T-helper 2 cell treated with Interferon-gamma antibody and Interleukin-4, amounts not matched to agents 5 μg/mL and 100 μg/mL, for 36 hours (primary cell): Measurements from ENCODE around the gene EML1.
"Not testable (repeated sequence)": the region's sequence is repeated elsewhere in the genome, so short reads cannot be mapped to it uniquely, and the experiment has no call there.

Source experiments
- DNase-seq: peaks from one replicate; pipeline ENCODE4 v3.0.0; 2021; ENCODE audit warnings: low spot score
- H3K27ac Mint-ChIP-seq: one replicate; pipeline ENCODE4 v1.8.0; 2021; ENCODE audit warnings: mild to moderate bottlenecking, mixed read lengths
- H3K27me3 Mint-ChIP-seq: one replicate; pipeline ENCODE4 v1.8.0; 2021; ENCODE audit warnings: low read depth, mixed read lengths
- H3K36me3 Mint-ChIP-seq: one replicate; pipeline ENCODE4 v1.8.0; 2021; ENCODE audit warnings: low read depth, mixed read lengths
- H3K4me1 Mint-ChIP-seq: one replicate; pipeline ENCODE4 v1.8.0; 2021; ENCODE audit warnings: low read depth, mixed read lengths
- H3K4me3 Mint-ChIP-seq: one replicate; pipeline ENCODE4 v1.8.0; 2022; ENCODE audit warnings: mild to moderate bottlenecking, moderate library complexity, mixed read lengths
- H3K9me3 Mint-ChIP-seq: one replicate; pipeline ENCODE4 v1.8.0; 2021; ENCODE audit warnings: mixed read lengths

Gene EML1

DNA sequence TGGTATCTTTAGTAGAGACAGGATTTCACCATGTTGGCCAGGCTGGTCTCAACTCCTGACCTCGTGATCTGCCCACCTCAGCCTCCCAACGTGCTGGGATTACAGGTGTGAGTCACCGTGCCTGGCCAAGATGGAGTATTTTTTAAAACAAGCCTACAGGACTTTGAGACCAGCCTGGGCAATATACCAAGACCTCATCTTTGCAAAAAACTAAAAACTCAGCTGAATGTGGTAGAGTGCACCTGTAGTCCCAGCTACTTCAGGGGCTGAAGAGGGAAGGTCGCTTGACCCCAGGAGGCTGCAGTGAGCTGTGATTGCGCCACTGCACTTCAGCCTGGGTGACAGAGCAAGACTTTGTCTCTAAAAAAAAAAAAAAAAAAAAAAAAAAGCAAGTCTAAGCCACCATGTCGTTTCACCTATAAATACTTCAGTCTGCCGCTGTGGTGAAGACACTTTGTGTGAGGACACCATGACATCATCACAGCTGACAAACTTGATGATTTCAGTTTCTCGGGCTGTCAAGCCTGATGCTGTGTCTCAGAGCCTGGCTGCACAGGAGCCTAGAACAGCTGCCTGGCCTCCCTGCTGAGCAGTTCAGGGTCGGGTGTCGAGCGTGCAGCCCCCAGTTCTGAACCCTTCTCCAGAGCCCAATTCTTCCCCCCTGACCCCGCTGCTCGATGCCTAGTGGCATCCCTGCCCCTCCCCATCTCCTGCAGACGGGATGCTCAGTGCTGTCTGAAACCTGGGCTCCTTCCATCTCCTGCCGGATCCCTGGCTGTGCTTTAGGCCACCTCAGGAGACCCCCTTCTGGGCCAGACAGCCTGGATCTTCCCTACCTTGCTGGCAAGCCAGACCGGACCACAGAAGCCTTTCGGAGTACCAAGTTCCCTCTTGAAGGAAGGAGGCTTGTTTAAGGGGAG is 152.8 kb downstream of the EML1 start:
- Mint-ChIP-seq H3K9me3 (no peaks in the 10 kb centered on the region), H3K4me1 (no peaks in the 10 kb centered on the region), H3K36me3 (no peaks in the 10 kb centered on the region), H3K27ac (no peak overlapping the region), H3K27me3 (peaks cover 17% of the 10 kb centered on the region), H3K4me3 (no peak overlapping the region)
- DNase-seq, result no peak

DNA sequence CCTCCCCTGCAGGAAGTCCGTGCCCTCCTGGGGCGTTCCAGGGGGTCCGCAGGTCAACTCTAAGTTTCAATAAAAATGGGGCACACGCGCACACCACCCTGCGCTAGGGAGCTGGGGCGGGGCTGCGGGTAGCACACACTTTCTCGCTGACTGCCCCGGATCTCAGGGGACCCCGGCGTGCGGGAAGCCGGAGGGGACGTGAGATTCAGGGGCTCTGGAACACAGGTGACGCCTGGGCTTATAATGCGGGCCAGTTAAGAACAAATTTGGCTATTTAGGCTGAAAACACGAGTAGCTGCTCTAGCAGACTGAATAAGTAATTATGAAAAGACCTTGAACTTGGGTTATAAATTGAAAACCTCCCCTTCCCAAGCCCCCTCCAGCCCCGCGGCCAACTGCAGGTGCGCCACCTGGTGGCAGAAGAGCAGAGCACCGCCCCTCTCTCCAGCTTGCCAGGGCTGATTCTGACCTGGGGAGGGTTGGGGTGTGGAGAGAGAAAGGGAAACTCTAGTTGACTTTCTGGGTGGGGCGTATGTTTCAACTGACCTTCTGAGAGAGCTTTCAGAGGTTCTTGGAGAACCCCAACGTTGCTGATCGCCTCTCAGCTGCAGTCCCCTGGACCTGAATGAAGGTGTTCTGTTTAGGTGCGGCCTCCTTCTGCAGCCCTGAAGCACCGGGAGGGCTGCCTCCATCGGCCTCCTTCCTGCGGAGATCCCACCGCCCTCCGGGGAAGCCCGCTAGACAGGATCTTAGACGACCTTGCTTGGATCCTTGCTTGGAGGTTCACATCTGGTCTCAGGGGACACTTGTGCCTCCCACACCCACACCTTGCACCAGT is 153.7 kb downstream of the EML1 start:
- H3K4me1 Mint-ChIP-seq, result no peaks in the 10 kb centered on the region
- no peak overlapping the region for H3K4me3 Mint-ChIP-seq
- no peaks in the 10 kb centered on the region for H3K9me3 Mint-ChIP-seq
- H3K27me3 Mint-ChIP-seq, result peaks cover 17% of the 10 kb centered on the region
- no peaks in the 10 kb centered on the region for H3K36me3 Mint-ChIP-seq
- no peak overlapping the region for H3K27ac Mint-ChIP-seq
- peak; percentile 14 for DNase-seq

DNA sequence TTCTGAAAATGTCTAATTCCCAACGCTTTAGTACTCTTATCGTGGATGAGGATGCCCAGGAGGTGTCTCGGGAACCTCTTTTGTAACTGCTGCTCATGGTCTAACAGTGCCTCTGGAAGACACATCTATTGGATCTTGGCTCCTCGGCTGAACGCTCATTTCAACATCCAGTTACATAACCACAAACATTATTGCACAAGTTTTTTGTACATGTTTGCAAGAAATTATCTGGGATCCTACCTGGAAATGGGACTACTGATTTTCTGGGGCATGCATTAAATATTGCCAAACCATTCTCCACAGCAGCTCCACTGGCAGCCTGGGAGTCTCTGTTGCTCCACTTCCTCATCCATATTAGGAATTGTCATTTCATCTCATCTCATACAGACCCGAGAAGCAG is 154.5 kb downstream of the EML1 start:
- Mint-ChIP-seq H3K36me3 (no peaks in the 10 kb centered on the region), H3K9me3 (no peaks in the 10 kb centered on the region), H3K27ac (no peak overlapping the region), H3K27me3 (peaks cover 12% of the 10 kb centered on the region), H3K4me1 (no peaks in the 10 kb centered on the region), H3K4me3 (no peak overlapping the region)
- DNase-seq, result no peak

DNA sequence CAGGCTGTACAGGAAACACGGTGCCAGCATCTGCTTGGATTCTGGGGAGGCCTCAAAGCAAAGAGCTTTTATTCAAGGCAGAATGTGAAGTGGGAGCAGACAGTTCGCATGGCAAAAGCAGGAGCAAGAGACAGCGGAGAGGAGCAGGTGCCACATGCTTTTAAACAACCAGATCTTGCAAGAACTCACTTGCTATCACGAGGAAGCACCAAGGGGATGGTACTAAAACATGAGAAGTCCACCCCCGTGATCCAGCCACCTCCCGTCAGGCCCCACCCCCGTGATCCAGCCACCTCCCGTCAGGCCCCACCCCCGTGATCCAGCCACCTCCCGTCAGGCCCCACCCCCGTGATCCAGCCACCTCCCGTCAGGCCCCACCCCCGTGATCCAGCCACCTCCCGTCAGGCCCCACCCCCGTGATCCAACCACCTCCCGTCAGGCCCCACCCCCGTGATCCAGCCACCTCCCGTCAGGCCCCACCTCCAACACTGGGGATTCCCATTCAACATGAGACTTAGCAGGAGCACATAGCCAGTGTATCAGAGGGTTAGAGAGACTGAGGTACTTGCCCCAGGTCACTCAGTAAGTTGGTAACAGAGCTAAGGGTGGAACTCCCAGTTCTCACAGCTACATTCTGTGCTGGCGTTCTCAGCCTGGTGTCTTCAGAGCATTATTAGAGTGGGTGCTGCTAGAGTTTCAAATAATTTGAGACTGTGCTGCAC is 156.0 kb downstream of the EML1 start:
- not testable (repeated sequence) for H3K9me3 Mint-ChIP-seq, H3K4me3 Mint-ChIP-seq, DNase-seq, H3K27ac Mint-ChIP-seq, H3K4me1 Mint-ChIP-seq, H3K36me3 Mint-ChIP-seq
- H3K27me3 Mint-ChIP-seq, result peaks cover 13% of the 10 kb centered on the region

DNA sequence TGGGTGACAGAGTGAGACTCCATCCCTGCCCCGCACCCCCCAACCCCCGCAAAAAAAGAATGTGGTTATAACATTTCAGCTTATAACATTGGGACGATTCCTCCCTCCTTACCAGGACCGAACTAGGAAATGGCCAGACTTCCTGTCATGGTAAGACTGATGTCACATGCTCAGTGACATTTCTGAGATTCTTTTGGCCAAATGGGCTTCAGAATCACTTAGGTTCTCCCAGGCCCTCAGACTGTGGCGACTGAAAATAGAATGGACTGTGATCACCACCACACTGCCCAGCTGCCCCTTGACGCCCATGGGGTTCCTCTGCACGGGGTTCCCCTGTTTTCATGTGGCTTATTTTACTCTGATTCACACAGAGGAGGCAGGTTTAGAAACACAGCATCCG is 157.0 kb downstream of the EML1 start:
- Mint-ChIP-seq H3K9me3 (peaks cover 4% of the 10 kb centered on the region), H3K4me1 (no peaks in the 10 kb centered on the region), H3K27ac (no peak overlapping the region), H3K36me3 (no peaks in the 10 kb centered on the region), H3K4me3 (no peak overlapping the region), H3K27me3 (peaks cover 17% of the 10 kb centered on the region)
- DNase-seq, result no peak

DNA sequence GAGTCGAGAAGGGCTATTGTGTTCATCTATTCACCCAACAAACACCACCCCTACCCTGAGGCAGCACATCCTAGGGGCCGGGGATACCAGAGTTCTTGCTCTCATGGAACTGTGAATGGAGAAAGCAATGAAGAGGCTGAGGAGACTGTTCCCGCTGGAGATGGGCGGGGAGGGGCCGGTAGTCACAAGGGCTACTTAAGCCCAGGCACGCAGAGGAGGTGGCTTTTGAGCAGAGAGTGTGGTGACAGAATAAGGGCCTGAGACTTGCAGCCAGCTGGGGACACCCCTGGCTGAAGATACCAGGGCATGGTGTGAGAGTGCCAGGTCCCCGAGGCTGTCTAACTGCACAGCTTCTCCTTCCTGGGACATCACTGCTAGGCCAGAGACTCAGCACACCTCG is 157.9 kb downstream of the EML1 start:
- H3K27me3 Mint-ChIP-seq, result peaks cover 18% of the 10 kb centered on the region
- no peaks in the 10 kb centered on the region for H3K36me3 Mint-ChIP-seq
- H3K4me3 Mint-ChIP-seq, result no peak overlapping the region
- peaks cover 4% of the 10 kb centered on the region for H3K9me3 Mint-ChIP-seq
- no peak overlapping the region for H3K27ac Mint-ChIP-seq
- H3K4me1 Mint-ChIP-seq, result no peaks in the 10 kb centered on the region
- no peak for DNase-seq

DNA sequence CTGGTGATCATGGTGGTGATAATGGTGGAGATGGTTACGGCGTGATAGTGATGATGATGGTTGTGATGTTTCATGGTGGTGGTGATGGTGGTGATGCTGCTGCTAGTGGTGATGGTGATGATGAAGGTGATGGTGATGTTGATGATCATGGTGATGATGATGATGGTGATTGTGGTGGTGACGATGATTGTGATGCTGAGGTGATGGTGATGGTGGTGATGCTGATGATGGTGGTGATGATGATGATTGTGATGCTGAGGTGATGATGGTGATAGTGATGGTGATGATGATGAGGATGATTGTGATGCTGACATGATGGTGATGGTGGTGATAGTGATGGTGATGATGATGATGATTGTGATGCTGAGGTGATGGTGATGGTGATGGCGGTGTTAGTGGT is 158.8 kb downstream of the EML1 start:
- no peak for DNase-seq
- Mint-ChIP-seq H3K4me3 (no peak overlapping the region), H3K4me1 (no peaks in the 10 kb centered on the region), H3K27ac (no peak overlapping the region), H3K9me3 (peaks cover 4% of the 10 kb centered on the region), H3K36me3 (no peaks in the 10 kb centered on the region), H3K27me3 (peaks cover 15% of the 10 kb centered on the region)

DNA sequence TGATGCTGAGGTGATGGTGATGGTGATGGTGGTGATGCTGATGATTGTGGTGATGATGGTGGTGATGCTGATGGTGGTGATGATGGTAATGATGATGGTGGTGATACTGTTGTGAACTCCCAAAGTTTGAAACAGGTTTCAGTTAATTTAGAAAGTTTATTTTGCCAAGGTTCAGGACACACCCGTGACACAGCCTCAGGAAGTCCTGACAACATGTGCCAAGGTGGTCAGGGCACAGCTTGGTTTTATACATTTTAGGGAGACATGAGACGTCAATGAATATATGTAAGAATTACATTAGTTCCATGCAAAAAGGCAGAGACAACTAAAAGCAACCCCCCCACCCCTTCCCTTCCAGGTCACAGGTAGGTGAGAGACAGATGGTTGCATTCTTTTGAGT is 159.2 kb downstream of the EML1 start:
- peaks cover 14% of the 10 kb centered on the region for H3K27me3 Mint-ChIP-seq
- H3K27ac Mint-ChIP-seq, result no peak overlapping the region
- peaks cover 4% of the 10 kb centered on the region for H3K9me3 Mint-ChIP-seq
- DNase-seq, result no peak
- no peaks in the 10 kb centered on the region for H3K4me1 Mint-ChIP-seq
- H3K36me3 Mint-ChIP-seq, result no peaks in the 10 kb centered on the region
- no peak overlapping the region for H3K4me3 Mint-ChIP-seq

DNA sequence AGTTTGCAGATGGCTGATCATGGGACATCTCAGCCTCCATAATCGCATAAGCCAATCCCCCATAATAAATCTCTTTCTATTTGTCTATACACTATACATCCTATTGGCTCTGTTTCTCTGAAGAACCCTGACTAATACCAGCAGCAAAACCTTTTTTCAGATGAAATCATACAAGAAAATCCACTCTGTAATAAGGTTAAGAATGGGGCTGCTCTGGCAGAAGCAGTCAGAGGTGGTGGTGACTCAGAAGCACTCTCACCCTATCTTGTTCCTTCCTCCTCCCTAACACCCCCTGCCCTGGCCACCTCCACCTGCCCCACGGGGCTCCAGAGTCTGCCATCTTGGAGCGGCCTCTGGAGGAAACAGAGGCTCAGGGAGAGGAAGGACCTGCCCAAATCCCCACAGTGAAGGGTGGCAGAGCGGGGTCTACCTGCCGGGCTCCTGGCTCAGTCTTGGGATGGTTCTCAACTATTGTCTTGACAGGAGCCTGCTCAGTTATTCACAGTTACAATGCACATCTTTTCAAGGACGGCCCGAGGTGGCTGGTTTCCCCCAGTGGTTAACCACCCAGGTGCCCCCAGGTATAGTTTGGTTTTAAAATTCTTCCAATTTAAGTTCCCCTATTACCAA is 162.7 kb downstream of the EML1 start:
- H3K27me3 Mint-ChIP-seq, result peaks cover 20% of the 10 kb centered on the region
- no peaks in the 10 kb centered on the region for H3K36me3 Mint-ChIP-seq
- H3K27ac Mint-ChIP-seq, result no peak overlapping the region
- no peaks in the 10 kb centered on the region for H3K4me1 Mint-ChIP-seq
- no peak for DNase-seq
- H3K4me3 Mint-ChIP-seq, result no peak overlapping the region
- peaks cover 4% of the 10 kb centered on the region for H3K9me3 Mint-ChIP-seq

DNA sequence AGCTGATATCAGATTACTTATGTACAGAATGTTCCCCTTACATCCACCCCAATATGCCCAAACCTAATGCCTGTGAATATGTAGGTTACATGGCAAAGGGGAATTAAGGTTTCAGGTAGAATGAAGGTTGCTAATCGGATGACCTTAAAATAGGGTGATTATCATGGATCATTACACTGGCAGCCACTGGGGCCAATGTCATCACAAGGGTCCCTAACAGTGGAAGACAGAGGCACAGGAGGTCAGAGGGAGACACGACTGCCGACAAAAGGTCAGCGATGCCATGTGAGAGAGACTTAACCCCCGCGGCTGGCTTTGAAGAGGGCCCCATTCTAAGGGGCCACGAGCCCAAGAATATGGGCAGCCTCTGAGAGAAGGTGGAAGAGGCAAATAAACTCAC is 165.2 kb downstream of the EML1 start:
- Mint-ChIP-seq H3K27me3 (peaks cover 24% of the 10 kb centered on the region), H3K4me3 (no peak overlapping the region), H3K36me3 (no peaks in the 10 kb centered on the region), H3K9me3 (peaks cover under 1% of the 10 kb centered on the region), H3K27ac (no peak overlapping the region), H3K4me1 (no peaks in the 10 kb centered on the region)
- DNase-seq, result no peak

DNA sequence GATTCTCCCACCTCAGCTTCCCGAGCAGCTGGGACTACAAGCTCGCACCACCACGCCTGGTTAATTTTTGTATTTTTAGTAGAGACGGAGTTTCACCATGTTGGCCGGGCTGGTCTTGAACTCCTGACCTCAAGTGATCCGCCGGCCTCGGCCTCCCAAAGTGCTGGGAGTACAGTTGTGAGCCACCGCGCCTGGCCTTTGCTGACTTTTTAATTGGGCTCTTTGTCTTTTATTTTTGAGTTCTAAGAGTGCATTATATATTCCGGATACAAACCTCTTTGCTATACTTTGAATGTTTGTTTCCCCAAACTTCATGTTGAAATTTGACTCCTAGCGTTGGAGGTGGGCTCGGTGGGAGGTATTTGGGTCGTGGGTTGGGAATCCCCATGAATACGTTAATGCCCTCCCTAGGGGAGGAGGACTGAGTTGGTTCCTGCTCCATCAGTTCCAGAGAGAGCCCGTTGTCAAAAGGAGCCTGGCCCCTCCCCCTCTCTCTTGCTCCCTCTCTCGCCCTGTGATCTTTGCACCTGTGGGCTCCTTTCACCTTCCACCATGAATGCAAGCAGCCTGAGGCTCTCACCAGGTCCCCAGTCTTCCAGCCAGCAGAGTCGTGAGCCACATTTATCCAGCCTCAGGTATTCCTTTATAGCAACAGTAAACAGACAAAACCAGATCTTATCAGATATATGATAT is 168.8 kb downstream of the EML1 start:
- H3K4me3 Mint-ChIP-seq, result no peak overlapping the region
- no peak overlapping the region for H3K27ac Mint-ChIP-seq
- H3K27me3 Mint-ChIP-seq, result peaks cover 18% of the 10 kb centered on the region
- DNase-seq, result no peak
- H3K4me1 Mint-ChIP-seq, result no peaks in the 10 kb centered on the region
- no peaks in the 10 kb centered on the region for H3K36me3 Mint-ChIP-seq
- H3K9me3 Mint-ChIP-seq, result no peaks in the 10 kb centered on the region

DNA sequence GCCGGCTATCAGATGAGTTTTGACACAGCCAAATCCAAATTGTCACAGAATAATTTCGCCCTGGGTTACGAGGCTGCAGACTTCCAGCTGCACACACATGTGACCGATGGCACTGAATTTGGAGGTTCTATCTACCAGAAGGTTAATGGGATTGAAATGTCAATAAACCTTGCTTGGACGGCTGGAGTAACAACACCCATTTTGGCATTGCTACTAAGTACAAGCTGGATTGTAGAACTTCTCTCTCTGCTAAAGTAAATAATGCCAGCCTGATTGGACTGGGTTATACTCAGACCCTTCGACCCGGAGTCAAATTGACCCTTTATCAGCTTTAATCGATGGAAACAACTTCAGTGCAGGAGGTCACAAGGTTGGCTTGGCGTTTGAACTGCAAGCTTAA is 171.8 kb downstream of the EML1 start:
- H3K27ac Mint-ChIP-seq, result no peak overlapping the region
- no peaks in the 10 kb centered on the region for H3K4me1 Mint-ChIP-seq
- no peak overlapping the region for H3K4me3 Mint-ChIP-seq
- H3K9me3 Mint-ChIP-seq, result no peaks in the 10 kb centered on the region
- no peak for DNase-seq
- H3K27me3 Mint-ChIP-seq, result peaks cover 38% of the 10 kb centered on the region
- no peaks in the 10 kb centered on the region for H3K36me3 Mint-ChIP-seq
